Measurements from ENCODE around the gene PXDN.

The PXDN gene

GRCh38 chr2:1636791-1637415 lies 107.4 kb downstream of the PXDN start:
- no CpG with 5 or more reads among the region's 13 CpGs for WGBS (ENCODE audit: extremely low coverage, insufficient coverage, low lambda C conversion rate)
- Histone ChIP-seq H2AK5ac (ENCODE audit: low read length) (no peak overlapping the region), H3K4ac (ENCODE audit: low read depth, low read length) (no peak overlapping the region), H3K79me2 (ENCODE audit: control insufficient read depth, insufficient read depth, low read length) (no peaks in the 10 kb centered on the region), H3K18ac (ENCODE audit: low read length) (no peak overlapping the region), H2BK5ac (ENCODE audit: low read length) (no peak overlapping the region), H3K36me3 (ENCODE audit: control insufficient read depth, insufficient read depth, low read length) (peaks cover 7% of the 10 kb centered on the region), H3K27ac (ENCODE audit: low read depth, low read length) (no peak overlapping the region), H3K4me1 (ENCODE audit: control insufficient read depth, low read depth, low read length) (no peaks in the 10 kb centered on the region), H4K5ac (ENCODE audit: low read length) (no peak overlapping the region), H3K56ac (ENCODE audit: low read length) (no peak overlapping the region), H4K8ac (ENCODE audit: low read depth, low read length) (no peak overlapping the region), H2BK120ac (ENCODE audit: low read depth, low read length) (no peak overlapping the region), H3K4me2 (ENCODE audit: low read length) (no peak overlapping the region), H3K4me3 (ENCODE audit: low read length) (no peak overlapping the region), H3K9ac (ENCODE audit: low read length) (no peak overlapping the region), H3K79me1 (ENCODE audit: low read length) (no peaks in the 10 kb centered on the region), H2BK15ac (replicated peaks; ENCODE audit: low read depth) (no peak overlapping the region), H3K27me3 (ENCODE audit: insufficient read depth, low read length, poor library complexity) (no peaks in the 10 kb centered on the region), H3K23ac (ENCODE audit: low read length) (no peak overlapping the region)
- DNase-seq: no peak

- Histone ChIP-seq H3K27me3 (ENCODE audit: insufficient read depth, low read length, poor library complexity) (no peaks in the 10 kb centered on the region), H4K8ac (ENCODE audit: low read depth, low read length) (no peak overlapping the region), H2BK5ac (ENCODE audit: low read length) (no peak overlapping the region), H3K4ac (ENCODE audit: low read depth, low read length) (no peak overlapping the region), H3K79me1 (ENCODE audit: low read length) (no peaks in the 10 kb centered on the region), H2BK15ac (replicated peaks; ENCODE audit: low read depth) (no peak overlapping the region), H3K56ac (ENCODE audit: low read length) (no peak overlapping the region), H3K27ac (ENCODE audit: low read depth, low read length) (no peak overlapping the region), H3K79me2 (ENCODE audit: control insufficient read depth, insufficient read depth, low read length) (no peaks in the 10 kb centered on the region), H3K23ac (ENCODE audit: low read length) (no peak overlapping the region), H4K5ac (ENCODE audit: low read length) (no peak overlapping the region), H3K4me2 (ENCODE audit: low read length) (no peak overlapping the region), H3K4me1 (ENCODE audit: control insufficient read depth, low read depth, low read length) (no peaks in the 10 kb centered on the region), H3K36me3 (ENCODE audit: control insufficient read depth, insufficient read depth, low read length) (peaks cover 7% of the 10 kb centered on the region), H3K4me3 (ENCODE audit: low read length) (no peak overlapping the region), H2AK5ac (ENCODE audit: low read length) (no peak overlapping the region), H2BK120ac (ENCODE audit: low read depth, low read length) (no peak overlapping the region), H3K18ac (ENCODE audit: low read length) (no peak overlapping the region), H3K9ac (ENCODE audit: low read length) (no peak overlapping the region)
- no CpG with 5 or more reads among the region's 11 CpGs for WGBS (ENCODE audit: extremely low coverage, insufficient coverage, low lambda C conversion rate)
- no peak for DNase-seq
These were observed 108.5 kb downstream of the PXDN start for GRCh38 chr2:1635823-1636222.

GRCh38 chr2:1634681-1635341 lies 109.5 kb downstream of the PXDN start:
- WGBS (ENCODE audit: extremely low coverage, insufficient coverage, low lambda C conversion rate): no CpG with 5 or more reads among the region's 12 CpGs
- H3K56ac ChIP-seq (ENCODE audit: low read length): no peak overlapping the region
- no peaks in the 10 kb centered on the region for H3K79me1 ChIP-seq (ENCODE audit: low read length)
- no peak overlapping the region for H3K4me3 ChIP-seq (ENCODE audit: low read length)
- H3K4ac ChIP-seq (ENCODE audit: low read depth, low read length): no peak overlapping the region
- H2BK15ac ChIP-seq (replicated peaks; ENCODE audit: low read depth): no peak overlapping the region
- H3K4me2 ChIP-seq (ENCODE audit: low read length): no peak overlapping the region
- H2BK5ac ChIP-seq (ENCODE audit: low read length): no peak overlapping the region
- no peak overlapping the region for H2AK5ac ChIP-seq (ENCODE audit: low read length)
- no peak overlapping the region for H4K5ac ChIP-seq (ENCODE audit: low read length)
- H3K9ac ChIP-seq (ENCODE audit: low read length): no peak overlapping the region
- no peak overlapping the region for H3K18ac ChIP-seq (ENCODE audit: low read length)
- no peak overlapping the region for H3K27ac ChIP-seq (ENCODE audit: low read depth, low read length)
- H3K23ac ChIP-seq (ENCODE audit: low read length): no peak overlapping the region
- no peaks in the 10 kb centered on the region for H3K27me3 ChIP-seq (ENCODE audit: insufficient read depth, low read length, poor library complexity)
- DNase-seq: no peak
- no peaks in the 10 kb centered on the region for H3K79me2 ChIP-seq (ENCODE audit: control insufficient read depth, insufficient read depth, low read length)
- H2BK120ac ChIP-seq (ENCODE audit: low read depth, low read length): no peak overlapping the region
- H4K8ac ChIP-seq (ENCODE audit: low read depth, low read length): no peak overlapping the region
- no peaks in the 10 kb centered on the region for H3K4me1 ChIP-seq (ENCODE audit: control insufficient read depth, low read depth, low read length)
- H3K36me3 ChIP-seq (ENCODE audit: control insufficient read depth, insufficient read depth, low read length): peaks cover 7% of the 10 kb centered on the region

GRCh38 chr2:1633936-1634587 lies 110.3 kb downstream of the PXDN start:
- H3K23ac ChIP-seq (ENCODE audit: low read length): no peak overlapping the region
- no CpG with 5 or more reads among the region's 18 CpGs for WGBS (ENCODE audit: extremely low coverage, insufficient coverage, low lambda C conversion rate)
- H3K4me1 ChIP-seq (ENCODE audit: control insufficient read depth, low read depth, low read length): no peaks in the 10 kb centered on the region
- no peak overlapping the region for H3K4me3 ChIP-seq (ENCODE audit: low read length)
- H3K27me3 ChIP-seq (ENCODE audit: insufficient read depth, low read length, poor library complexity): no peaks in the 10 kb centered on the region
- no peak overlapping the region for H2BK5ac ChIP-seq (ENCODE audit: low read length)
- no peak overlapping the region for H2AK5ac ChIP-seq (ENCODE audit: low read length)
- no peak overlapping the region for H4K5ac ChIP-seq (ENCODE audit: low read length)
- peaks cover 7% of the 10 kb centered on the region for H3K36me3 ChIP-seq (ENCODE audit: control insufficient read depth, insufficient read depth, low read length)
- H3K79me1 ChIP-seq (ENCODE audit: low read length): no peaks in the 10 kb centered on the region
- DNase-seq: no peak
- H3K9ac ChIP-seq (ENCODE audit: low read length): no peak overlapping the region
- no peak overlapping the region for H3K18ac ChIP-seq (ENCODE audit: low read length)
- no peak overlapping the region for H2BK15ac ChIP-seq (replicated peaks; ENCODE audit: low read depth)
- H2BK120ac ChIP-seq (ENCODE audit: low read depth, low read length): no peak overlapping the region
- H3K4ac ChIP-seq (ENCODE audit: low read depth, low read length): no peak overlapping the region
- no peak overlapping the region for H4K8ac ChIP-seq (ENCODE audit: low read depth, low read length)
- H3K4me2 ChIP-seq (ENCODE audit: low read length): no peak overlapping the region
- no peak overlapping the region for H3K27ac ChIP-seq (ENCODE audit: low read depth, low read length)
- H3K79me2 ChIP-seq (ENCODE audit: control insufficient read depth, insufficient read depth, low read length): no peaks in the 10 kb centered on the region
- no peak overlapping the region for H3K56ac ChIP-seq (ENCODE audit: low read length)

DNA sequence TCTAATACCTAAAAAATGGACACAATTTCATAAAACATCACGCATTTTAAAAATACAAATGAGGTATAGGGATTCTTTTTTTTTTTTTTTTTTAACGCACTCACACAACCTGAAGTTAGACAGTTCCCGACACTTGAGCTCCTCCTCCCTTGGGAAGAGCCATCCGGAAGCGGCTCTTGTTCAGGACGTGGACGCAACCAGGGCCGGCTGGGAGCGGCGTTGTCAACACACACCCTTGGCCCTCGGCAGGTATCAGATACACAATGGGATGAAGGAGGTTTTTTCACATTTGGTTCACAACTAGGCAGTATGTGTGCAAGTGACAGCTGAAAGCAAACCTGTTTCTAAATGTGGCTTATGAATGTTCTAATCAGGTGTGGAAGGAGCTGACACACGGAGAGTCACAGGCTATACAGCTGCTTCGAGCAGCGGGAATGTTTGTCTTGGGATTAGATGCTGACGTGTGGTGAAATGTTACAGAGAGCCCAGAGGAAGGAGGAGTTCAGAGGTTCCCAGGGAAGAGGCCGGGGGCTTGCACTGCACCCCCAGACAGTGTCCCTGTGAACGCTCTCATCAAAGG lies 111.1 kb downstream of the PXDN start:
- H3K18ac ChIP-seq (ENCODE audit: low read length): no peak overlapping the region
- H3K79me2 ChIP-seq (ENCODE audit: control insufficient read depth, insufficient read depth, low read length): no peaks in the 10 kb centered on the region
- H3K4me1 ChIP-seq (ENCODE audit: control insufficient read depth, low read depth, low read length): no peaks in the 10 kb centered on the region
- no peak overlapping the region for H3K9ac ChIP-seq (ENCODE audit: low read length)
- DNase-seq: no peak
- no peak overlapping the region for H4K8ac ChIP-seq (ENCODE audit: low read depth, low read length)
- no peak overlapping the region for H2AK5ac ChIP-seq (ENCODE audit: low read length)
- H2BK15ac ChIP-seq (replicated peaks; ENCODE audit: low read depth): no peak overlapping the region
- H3K4ac ChIP-seq (ENCODE audit: low read depth, low read length): no peak overlapping the region
- no peak overlapping the region for H3K4me3 ChIP-seq (ENCODE audit: low read length)
- H3K27ac ChIP-seq (ENCODE audit: low read depth, low read length): no peak overlapping the region
- no peak overlapping the region for H2BK5ac ChIP-seq (ENCODE audit: low read length)
- peaks cover 3% of the 10 kb centered on the region for H3K36me3 ChIP-seq (ENCODE audit: control insufficient read depth, insufficient read depth, low read length)
- no peak overlapping the region for H2BK120ac ChIP-seq (ENCODE audit: low read depth, low read length)
- no peak overlapping the region for H3K4me2 ChIP-seq (ENCODE audit: low read length)
- H4K5ac ChIP-seq (ENCODE audit: low read length): no peak overlapping the region
- no CpG with 5 or more reads among the region's 17 CpGs for WGBS (ENCODE audit: extremely low coverage, insufficient coverage, low lambda C conversion rate)
- H3K27me3 ChIP-seq (ENCODE audit: insufficient read depth, low read length, poor library complexity): no peaks in the 10 kb centered on the region
- no peaks in the 10 kb centered on the region for H3K79me1 ChIP-seq (ENCODE audit: low read length)
- no peak overlapping the region for H3K56ac ChIP-seq (ENCODE audit: low read length)
- no peak overlapping the region for H3K23ac ChIP-seq (ENCODE audit: low read length)

Data from mesendoderm (in vitro differentiated cells).